Keratinocyte (primary cell): ENCODE measurements around the gene ACTA2. TPM values are rescaled to one million over a fixed set of nuclear protein-coding genes. Genes with fewer than 3 reads are reported as not detected.

Experiments
- DNase-seq: peaks from one replicate; pipeline ENCODE4 v3.0.0-alpha.2; 2011; ENCODE audit warnings: low read depth, missing footprints, low spot score
- FAIRE-seq: peaks from 2 replicates; lab custom pipeline; 2011; peaks lifted over from hg19 to GRCh38; lab: Jason Lieb, UNC
- H2AFZ ChIP-seq: 2 replicates; pipeline ENCODE4 v1.6.0; 2012; ENCODE audit warnings: low read length, control low read depth, inconsistent platforms; ENCODE audit not compliant: control insufficient read depth
- H3K27ac ChIP-seq: 2 replicates; pipeline ENCODE4 v1.5.1; 2011; ENCODE audit warnings: low read length; ENCODE audit not compliant: control insufficient read depth, insufficient read depth
- H3K27me3 ChIP-seq: 3 replicates; pipeline ENCODE4 v1.6.0; 2011; ENCODE audit warnings: low read length; ENCODE audit not compliant: control insufficient read depth, insufficient read depth; ENCODE audit errors: extremely low read depth
- H3K36me3 ChIP-seq, 2 experiments: 2 replicates in 1 of 2; 3 replicates in 1 of 2; pipeline ENCODE4 v1.5.1; 2011; ENCODE audit warnings: low read length in 2 of 2, mild to moderate bottlenecking in 1 of 2; ENCODE audit not compliant: control insufficient read depth in 2 of 2, insufficient read depth in 2 of 2; ENCODE audit errors: extremely low read depth in 1 of 2
- H3K4me1 ChIP-seq: 3 replicates; pipeline ENCODE4 v1.5.1; 2011; ENCODE audit warnings: low read length; ENCODE audit not compliant: control insufficient read depth, insufficient read depth; ENCODE audit errors: extremely low read depth
- H3K4me2 ChIP-seq: 3 replicates; pipeline ENCODE4 v1.6.0; 2011; ENCODE audit warnings: low read depth, low read length; ENCODE audit not compliant: control insufficient read depth, insufficient read depth; ENCODE audit errors: extremely low read depth
- H3K4me3 ChIP-seq, 3 experiments: fragments of 200-600 bp in 1 of 3; sonication (generic) in 1 of 3; 2 replicates in 2 of 3; 3 replicates in 1 of 3; pipeline ENCODE4 v1.5.1; 2011 to 2016; ENCODE audit warnings: low read length in 3 of 3, mild to moderate bottlenecking in 3 of 3, control low read depth in 2 of 3, inconsistent platforms in 1 of 3, low read depth in 1 of 3, mixed read lengths in 1 of 3, mixed run types in 1 of 3, moderate library complexity in 1 of 3; ENCODE audit not compliant: control insufficient read depth in 2 of 3, insufficient read depth in 2 of 3; ENCODE audit errors: extremely low read depth in 1 of 3
- H3K79me2 ChIP-seq: 2 replicates; pipeline ENCODE4 v1.6.0; 2012; ENCODE audit warnings: low read length; ENCODE audit not compliant: control insufficient read depth, insufficient read depth
- H3K9ac ChIP-seq: 3 replicates; pipeline ENCODE4 v1.6.0; 2011; ENCODE audit warnings: low read length; ENCODE audit not compliant: control insufficient read depth, insufficient read depth; ENCODE audit errors: extremely low read depth
- H3K9me1 ChIP-seq: 3 replicates; pipeline ENCODE4 v1.6.0; 2011; ENCODE audit warnings: low read length; ENCODE audit not compliant: control insufficient read depth, insufficient read depth; ENCODE audit errors: extremely low read depth
- H3K9me3 ChIP-seq: 2 replicates; pipeline ENCODE4 v1.5.1; 2012; ENCODE audit warnings: low read depth, low read length; ENCODE audit not compliant: control insufficient read depth
- H4K20me1 ChIP-seq: 3 replicates; pipeline ENCODE4 v1.6.0; 2011; ENCODE audit warnings: low read length; ENCODE audit not compliant: control insufficient read depth, insufficient read depth; ENCODE audit errors: extremely low read depth
- CTCF ChIP-seq, 3 experiments: IDR thresholded peaks in 1 of 3; conservative IDR thresholded peaks in 1 of 3; optimal IDR thresholded peaks in 1 of 3; 2 replicates in 2 of 3; 3 replicates in 1 of 3; pipeline versions ENCODE3 to v1.5.1; 2011; ENCODE audit warnings: low read length in 3 of 3, mild to moderate bottlenecking in 3 of 3, moderate library complexity in 2 of 3, control low read depth in 1 of 3, inconsistent platforms in 1 of 3; ENCODE audit not compliant: insufficient read depth in 2 of 3; ENCODE audit errors: extremely low read depth in 1 of 3
- EZH2 ChIP-seq: IDR thresholded peaks from one replicate; pipeline ENCODE4 v1.6.1; 2012; ENCODE audit warnings: inconsistent platforms, mild to moderate bottlenecking, low read length, moderate library complexity
- dilution Hi-C: fragments of 300-500 bp; cut with MboI; formaldehyde crosslinking; loops from one replicate; pipeline ENCODE4 v1.7.0; 2020; ENCODE audit warnings: low sequenced_read_pairs; ENCODE audit not compliant: extremely low pct_ligation_motif_present
- polyA plus RNA-seq, 5 experiments: library from polyadenylated mRNA; depleted of rRNA in 3 of 5; stranded (reverse) in 3 of 5; stranded (forward) in 1 of 5; unstranded in 1 of 5; fragments of >200 nt; gene quantifications; 1 replicate in 1 of 5; 2 replicates in 3 of 5; 3 replicates in 1 of 5; pipeline versions ENCODE4 v1.2.1 to v1.2.3, GENCODE V29; 2011 to 2012; ENCODE audit warnings: missing spikeins in 2 of 5, low read depth in 1 of 5, low replicate concordance in 1 of 5

Gene ACTA2
- polyA plus RNA-seq, 1 donor (not counting 4 experiments of a cell fraction or from before 2014, with no cell fraction given), result 3.7 TPM

- TF ChIP-seq CTCF (optimal IDR thresholded peaks at IDR 0.05 in 1 of 3, IDR thresholded peaks at IDR 0.05 in 1 of 3, conservative IDR thresholded peaks at IDR 0.05 in 1 of 3; ENCODE audit: extremely low read depth in 1 of 3, insufficient read depth in 2 of 3, low read length in 3 of 3) (no peak), EZH2 (no peak)
- H3K36me3 ChIP-seq, result no peaks in the 10 kb centered on the region
- no peaks in the 10 kb centered on the region for H3K9me3 ChIP-seq
- no peak overlapping the region for H3K9ac ChIP-seq
- H3K27me3 ChIP-seq, result no peaks in the 10 kb centered on the region
- no peak overlapping the region for H3K4me3 ChIP-seq
- no peaks in the 10 kb centered on the region for H3K4me1 ChIP-seq
- H3K27ac ChIP-seq, result no peak overlapping the region
- no peaks in the 10 kb centered on the region for H4K20me1 ChIP-seq
- H3K4me2 ChIP-seq, result no peak overlapping the region
- H3K9me1 ChIP-seq, result no peaks in the 10 kb centered on the region
- DNase-seq (no peak), FAIRE-seq (no peak)
- no peak overlapping the region for H2AFZ ChIP-seq
- dilution Hi-C loops, result no loop called here
- no peaks in the 10 kb centered on the region for H3K79me2 ChIP-seq
These were observed 14.2 kb upstream of the ACTA2 start for GRCh38 chr10:88966797-88967196.

DNA sequence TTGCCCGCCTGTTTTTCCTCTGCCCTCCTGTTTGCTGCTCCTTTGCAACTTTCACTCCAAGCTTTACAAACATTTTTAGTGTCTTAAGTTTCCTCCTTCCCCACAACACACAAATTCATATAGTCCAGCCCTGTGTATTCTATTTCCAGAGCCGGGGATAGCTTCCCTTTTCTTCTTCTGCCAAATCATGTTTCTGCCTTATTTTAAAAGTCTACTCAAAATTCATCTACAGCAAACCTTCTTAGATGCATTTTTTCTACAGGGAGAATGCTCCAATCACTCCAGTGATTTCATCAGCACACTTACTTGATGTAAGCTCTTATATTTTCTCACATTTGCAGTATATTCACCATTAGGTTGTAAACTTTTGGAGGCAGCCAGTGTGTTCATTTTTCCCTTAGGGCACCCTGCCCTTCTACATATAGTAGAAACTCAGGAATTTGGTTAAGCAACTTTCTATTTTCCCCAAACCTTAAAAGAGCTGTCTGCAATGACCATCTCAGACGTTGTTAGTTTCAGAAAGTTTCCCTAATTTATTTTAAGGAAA lies 12.4 kb upstream of the ACTA2 start:
- DNase-seq (no peak), FAIRE-seq (no peak)
- Histone ChIP-seq H3K4me2 (no peak overlapping the region), H3K27me3 (no peaks in the 10 kb centered on the region), H3K9ac (no peak overlapping the region), H2AFZ (no peak overlapping the region), H3K4me1 (no peaks in the 10 kb centered on the region), H4K20me1 (no peaks in the 10 kb centered on the region), H3K4me3 (no peak overlapping the region), H3K36me3 (no peaks in the 10 kb centered on the region), H3K79me2 (no peaks in the 10 kb centered on the region), H3K9me3 (no peaks in the 10 kb centered on the region), H3K27ac (no peak overlapping the region), H3K9me1 (no peaks in the 10 kb centered on the region)
- dilution Hi-C loops, result no loop called here
- no peak for TF ChIP-seq EZH2
- TF ChIP-seq CTCF (optimal IDR thresholded peaks at IDR 0.05 in 1 of 3, IDR thresholded peaks at IDR 0.05 in 1 of 3, conservative IDR thresholded peaks at IDR 0.05 in 1 of 3; ENCODE audit: extremely low read depth in 1 of 3, insufficient read depth in 2 of 3, low read length in 3 of 3), result no peak
